GM13977 (cell line): ENCODE results near the gene CNGA1.

Experiments
- DNase-seq: peaks from one replicate; pipeline ENCODE4 v3.0.0; 2012; ENCODE audit warnings: low spot score
- CTCF ChIP-seq: IDR thresholded peaks from 2 replicates; pipeline ENCODE4 v1.5.1; 2012; ENCODE audit warnings: mild to moderate bottlenecking, control low read depth; ENCODE audit not compliant: insufficient read depth; ENCODE audit errors: extremely low read depth, missing control alignments
- in situ Hi-C: fragments of 300-500 bp; cut with MboI; formaldehyde crosslinking; loops from one replicate; pipeline ENCODE4 v1.12.0; 2022; ENCODE audit warnings: low sequenced_read_pairs, low pct_unique_long_range_greater_than_20kb, mixed read lengths, inconsistent platforms; ENCODE audit not compliant: unreplicated experiment

CNGA1 gene

GRCh38 chr4:47915378-47915777, 101.1 kb downstream of the CNGA1 start:
- TF ChIP-seq CTCF: no peak
- no peak for DNase-seq
- in situ Hi-C loops: no loop called here

- no peak for DNase-seq
- in situ Hi-C loops: no loop called here
- no peak for TF ChIP-seq CTCF
These were observed 101.6 kb downstream of the CNGA1 start for GRCh38 chr4:47914926-47915237.

GRCh38 chr4:47914220-47914925, 102.1 kb downstream of the CNGA1 start, which contains the start of gene NFXL1:
Gene NFXL1 (minus strand): TSS chr4:47914583. CDS start chr4:47914203, 380 bp downstream.
- in situ Hi-C loops: no loop called here
- no peak for TF ChIP-seq CTCF
- peak; percentile 92 for DNase-seq

- in situ Hi-C loops: no loop called here
- no peak for TF ChIP-seq CTCF
- DNase-seq: peak; percentile 22
These were observed 102.6 kb downstream of the CNGA1 start for GRCh38 chr4:47913861-47914219.

- no peak for DNase-seq
These were observed 103.2 kb downstream of the CNGA1 start for GRCh38 chr4:47913330-47913729.

GRCh38 chr4:47907089-47907646, 109.3 kb downstream of the CNGA1 start:
- in situ Hi-C loops: no loop called here
- no peak for DNase-seq
- TF ChIP-seq CTCF: no peak

More at GRCh38 chr4:47913330-47913729, 103.2 kb downstream of the CNGA1 start:
- TF ChIP-seq CTCF: no peak
- in situ Hi-C loops: no loop called here
